GM10266 (cell line): ENCODE results near the gene IQSEC1.

Experiments
- DNase-seq: peaks from one replicate; pipeline ENCODE4 v3.0.0; 2012; ENCODE audit errors: extremely low spot score
- CTCF ChIP-seq: IDR thresholded peaks from 2 replicates; pipeline ENCODE4 v1.5.1; 2012; ENCODE audit warnings: mild to moderate bottlenecking, low read depth; ENCODE audit not compliant: control insufficient read depth, insufficient read depth; ENCODE audit errors: missing control alignments

Gene IQSEC1

GRCh38 chr3:13051581-13051980 is 21.6 kb downstream of the IQSEC1 start:
- TF ChIP-seq CTCF: no peak

GRCh38 chr3:13051066-13051465 is 22.2 kb downstream of the IQSEC1 start:
- no peak for TF ChIP-seq CTCF

More at GRCh38 chr3:13051581-13051980, 21.6 kb downstream of the IQSEC1 start:
- no peak for DNase-seq

GRCh38 chr3:13050446-13050845 is 22.8 kb downstream of the IQSEC1 start:
- TF ChIP-seq CTCF: no peak
- no peak for DNase-seq

More at GRCh38 chr3:13051066-13051465, 22.2 kb downstream of the IQSEC1 start:
- no peak for DNase-seq

- DNase-seq: no peak
- no peak for TF ChIP-seq CTCF
These were observed 23.8 kb downstream of the IQSEC1 start for GRCh38 chr3:13049400-13049799.

- TF ChIP-seq CTCF: peak; percentile 48
- peak; percentile 61 for DNase-seq
These were observed 25.7 kb downstream of the IQSEC1 start for GRCh38 chr3:13047296-13048165.

- TF ChIP-seq CTCF: no peak
- no peak for DNase-seq
These were observed 26.5 kb downstream of the IQSEC1 start for GRCh38 chr3:13046569-13047274.

GRCh38 chr3:13045904-13046568 is 27.2 kb downstream of the IQSEC1 start:
- TF ChIP-seq CTCF: peak; percentile 0
- DNase-seq: peak; percentile 84
